Activated CD4-positive, alpha-beta T cell treated with anti-CD3 and anti-CD28 coated beads, Interleukin-2, amount 50 U/mL, for 48 hours (primary cell): Measurements from ENCODE around the gene IRGC.

Experiments
- DNase-seq, 2 experiments: peaks; one replicate each; pipeline ENCODE4 v3.0.0-alpha.2; 2020

Gene IRGC

DNA sequence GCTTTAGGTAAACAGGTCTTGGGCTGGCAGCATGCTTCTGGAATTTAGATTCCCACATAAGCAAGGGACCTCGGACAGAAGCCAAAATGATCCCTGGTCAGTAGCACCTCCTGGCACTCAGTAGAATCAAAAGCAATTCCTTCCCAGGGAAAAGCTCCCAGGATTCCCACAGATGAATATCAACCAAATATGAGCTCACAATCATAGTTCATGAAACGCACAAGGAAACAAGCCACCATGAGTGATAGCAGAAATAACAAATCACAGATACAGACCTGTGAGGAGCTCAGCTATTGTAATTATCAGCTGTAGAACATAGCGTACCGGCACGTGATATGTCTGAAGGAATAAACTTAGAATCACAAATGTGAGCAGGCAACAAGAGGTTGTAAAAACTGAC lies 24.1 kb upstream of the IRGC start:
- DNase-seq, result no peak

- DNase-seq, result no peak
Observed at GRCh38 chr19:43692385-43692784, 23.5 kb upstream of the IRGC start.

GRCh38 chr19:43692877-43693276 lies 23.0 kb upstream of the IRGC start:
- no peak for DNase-seq

DNA sequence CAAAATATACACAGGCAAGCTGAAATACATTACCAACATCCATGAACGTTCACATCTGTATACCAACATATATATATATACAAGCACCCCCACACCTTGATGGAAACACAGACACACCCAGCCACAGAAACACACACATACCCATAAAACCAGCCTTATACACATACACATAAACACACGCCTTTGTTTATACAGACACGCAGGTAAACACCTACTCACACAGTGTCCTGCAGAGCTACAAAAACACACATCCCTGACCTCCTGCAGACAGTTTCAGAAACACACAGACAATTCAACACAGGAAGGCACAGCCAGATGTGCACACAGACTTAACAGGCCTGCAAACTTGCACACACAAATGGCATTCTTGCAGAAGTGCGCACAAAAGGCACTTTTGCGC lies 21.3 kb upstream of the IRGC start:
- no peak for DNase-seq

DNA sequence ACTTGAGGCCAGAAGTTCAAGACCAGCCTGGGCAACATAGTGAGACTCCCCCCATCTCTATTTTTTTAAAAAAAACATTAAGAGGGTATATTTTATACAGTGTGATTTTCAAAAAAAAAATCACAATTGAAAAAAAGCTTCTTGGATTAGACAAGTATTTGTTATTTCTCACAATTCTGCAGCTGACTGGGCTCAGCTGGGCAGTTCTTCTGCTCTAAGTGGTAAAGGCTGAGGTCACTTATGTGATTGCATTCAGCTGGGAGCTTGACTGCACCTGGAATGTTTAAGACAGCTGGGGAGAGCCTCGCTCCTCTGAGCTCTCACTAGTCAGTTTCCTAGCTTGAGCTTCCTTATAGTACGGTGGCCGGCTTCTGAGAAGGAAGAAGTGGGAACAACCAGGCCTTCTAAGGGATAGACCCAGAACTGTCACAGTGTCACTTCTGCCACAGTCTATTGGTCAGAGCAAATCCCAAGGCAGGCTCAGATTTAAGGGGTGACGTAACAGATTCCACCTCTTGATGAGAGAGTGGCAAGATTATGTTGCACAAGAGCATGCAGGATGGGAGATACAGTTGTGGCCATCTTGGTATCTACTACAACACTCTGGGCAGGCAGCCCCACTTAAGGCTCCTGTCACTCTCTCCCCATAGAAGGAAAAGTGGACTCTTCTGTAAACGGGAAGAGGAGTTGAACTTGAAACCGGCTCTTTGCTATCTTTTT lies 19.7 kb upstream of the IRGC start:
- no peak for DNase-seq

DNA sequence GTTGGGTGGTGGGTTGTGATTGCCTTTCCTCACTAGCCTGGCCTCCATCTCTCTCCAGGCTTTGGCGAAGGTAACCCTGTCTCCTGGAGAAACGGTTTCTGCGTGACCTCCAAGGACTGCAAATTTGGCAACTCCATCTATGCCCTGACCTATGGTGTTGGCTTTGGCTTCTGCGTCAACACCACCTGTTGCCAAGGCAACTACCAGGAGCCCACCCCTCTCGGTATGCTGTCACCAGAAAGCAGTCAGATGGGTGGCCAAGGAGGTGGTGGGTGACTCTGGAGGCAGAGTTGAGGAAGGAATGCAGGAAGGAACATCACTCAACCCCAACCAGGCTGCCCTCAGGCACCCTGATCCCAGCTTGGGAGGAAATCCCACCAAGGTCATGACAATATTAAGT lies 18.6 kb upstream of the IRGC start:
- no peak for DNase-seq

GRCh38 chr19:43699506-43700394 lies 16.1 kb upstream of the IRGC start:
- peak in 1 of 2 experiments; percentile 8 for DNase-seq

DNA sequence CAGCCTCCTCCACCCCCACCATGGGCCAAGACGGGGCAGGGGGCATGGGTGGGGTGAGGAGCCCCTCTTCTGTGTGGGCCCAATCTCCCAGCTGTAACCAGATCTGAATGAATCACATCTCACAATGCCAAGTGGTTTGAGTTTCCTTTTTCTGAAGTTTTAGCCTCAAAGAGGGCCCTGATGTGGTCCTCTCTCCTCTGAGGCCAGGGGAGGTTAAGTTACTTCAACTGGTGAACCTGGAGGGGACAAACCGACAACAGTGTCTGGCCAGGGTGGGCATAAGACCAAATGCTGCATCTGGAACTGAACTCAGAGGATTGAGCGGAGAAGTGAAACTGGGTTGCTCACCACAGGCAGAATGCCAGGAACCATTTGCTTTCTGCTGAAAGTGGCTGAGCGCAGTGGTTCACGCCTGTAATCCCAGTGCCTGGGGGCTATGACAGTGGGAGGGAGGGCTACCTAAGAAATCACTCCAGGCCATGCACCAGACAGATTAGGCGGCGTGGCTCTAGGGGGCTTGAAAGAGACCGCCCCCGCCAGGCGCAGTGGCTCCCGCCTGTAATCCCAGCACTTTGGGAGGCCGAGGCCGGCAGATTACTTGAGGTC lies 15.4 kb upstream of the IRGC start:
- peak in 1 of 2 experiments; percentile 19 for DNase-seq

GRCh38 chr19:43704002-43704705 lies 11.7 kb upstream of the IRGC start:
- no peak for DNase-seq

- no peak for DNase-seq
Observed at GRCh38 chr19:43705729-43706128, 10.1 kb upstream of the IRGC start.

DNA sequence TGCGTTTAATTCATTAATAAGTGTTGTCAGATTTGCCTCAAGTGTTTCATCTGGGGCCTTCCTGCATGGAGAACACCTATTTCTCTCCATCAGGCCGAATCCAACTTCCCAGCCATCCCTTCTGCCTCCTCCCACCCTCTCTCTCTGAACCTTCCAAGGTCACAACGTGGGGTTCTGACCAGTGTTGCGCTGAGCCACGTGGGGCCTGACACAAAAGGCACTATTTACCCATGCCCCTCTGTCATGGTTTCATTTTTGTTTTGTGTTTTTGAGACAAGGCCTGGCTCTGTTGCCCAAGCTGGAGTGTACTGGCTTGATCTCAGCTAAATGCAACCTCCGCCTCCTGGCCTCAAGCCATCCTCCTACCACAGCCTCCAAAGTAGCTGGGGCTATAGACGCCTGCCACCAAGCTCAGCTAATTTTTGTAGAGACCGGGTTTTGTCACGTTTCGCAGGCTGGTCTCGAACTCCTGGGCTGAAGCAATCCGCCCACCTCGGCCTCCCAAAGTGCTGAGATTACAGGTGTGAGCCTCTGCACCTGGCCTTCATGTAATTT lies 8.6 kb upstream of the IRGC start:
- no peak for DNase-seq

DNA sequence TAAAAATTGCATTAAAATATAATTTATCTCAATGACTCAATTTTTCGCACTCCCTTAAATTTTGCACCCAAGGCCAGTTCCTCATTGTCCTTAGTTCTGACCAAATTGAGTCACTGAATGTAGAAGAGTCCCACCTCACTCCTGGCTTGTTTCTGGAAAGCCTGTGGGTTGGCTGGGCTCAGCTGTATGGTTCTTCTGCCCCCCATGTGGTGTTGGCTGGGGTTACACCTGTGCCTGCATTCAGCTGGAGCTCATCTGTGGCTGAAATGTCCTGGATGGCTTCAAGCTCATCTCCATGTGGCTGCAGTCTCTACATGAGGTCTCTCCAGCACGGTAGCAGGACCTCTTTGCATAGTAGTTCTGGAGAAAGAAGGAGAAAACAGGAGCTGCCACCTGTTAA lies 7.2 kb upstream of the IRGC start:
- no peak for DNase-seq

GRCh38 chr19:43711751-43712355 lies 4.0 kb upstream of the IRGC start:
- DNase-seq, result peak in 1 of 2 experiments; percentile 7

GRCh38 chr19:43713208-43713607 lies 2.7 kb upstream of the IRGC start:
- DNase-seq, result no peak

- DNase-seq, result no peak
Observed at GRCh38 chr19:43718627-43719377, 2.9 kb downstream of the IRGC start.

DNA sequence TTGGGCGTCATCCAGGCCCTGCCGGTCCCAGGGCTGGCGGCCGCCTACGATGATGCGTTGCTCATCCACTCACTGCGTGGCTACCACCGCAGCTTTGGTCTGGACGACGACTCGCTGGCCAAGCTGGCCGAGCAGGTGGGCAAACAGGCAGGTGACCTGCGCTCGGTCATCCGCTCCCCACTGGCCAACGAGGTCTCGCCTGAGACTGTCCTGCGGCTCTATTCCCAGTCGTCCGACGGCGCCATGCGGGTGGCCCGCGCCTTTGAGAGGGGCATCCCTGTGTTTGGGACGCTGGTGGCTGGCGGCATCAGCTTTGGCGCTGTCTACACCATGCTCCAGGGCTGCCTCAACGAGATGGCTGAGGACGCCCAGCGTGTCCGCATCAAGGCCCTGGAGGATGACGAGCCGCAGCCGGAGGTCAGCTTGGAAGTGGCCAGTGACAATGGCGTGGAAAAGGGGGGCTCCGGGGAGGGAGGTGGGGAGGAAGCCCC lies 3.5 kb downstream of the IRGC start:
- no peak for DNase-seq

DNA sequence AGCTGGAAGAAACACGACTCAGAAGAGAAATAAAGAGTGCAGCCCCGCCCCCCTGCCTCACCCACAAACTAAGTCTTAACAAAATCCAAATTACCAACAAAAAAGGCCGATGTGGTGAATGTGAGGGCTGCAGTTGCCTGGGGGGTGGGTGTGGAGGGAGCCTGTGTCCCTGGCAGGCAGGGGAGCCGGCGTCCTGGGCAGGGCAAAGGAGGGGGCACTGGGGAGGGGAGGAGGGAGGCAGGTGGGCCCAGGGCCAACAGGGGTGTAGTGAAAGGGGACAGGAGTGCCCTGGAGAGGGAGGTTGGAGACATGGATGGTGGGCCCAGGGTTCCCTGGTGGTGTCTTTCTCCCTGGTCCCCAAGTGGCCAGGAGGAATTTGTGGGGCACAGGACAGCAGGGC lies 4.0 kb downstream of the IRGC start:
- DNase-seq, result no peak

GRCh38 chr19:43720936-43721335 lies 5.1 kb downstream of the IRGC start:
- no peak for DNase-seq

DNA sequence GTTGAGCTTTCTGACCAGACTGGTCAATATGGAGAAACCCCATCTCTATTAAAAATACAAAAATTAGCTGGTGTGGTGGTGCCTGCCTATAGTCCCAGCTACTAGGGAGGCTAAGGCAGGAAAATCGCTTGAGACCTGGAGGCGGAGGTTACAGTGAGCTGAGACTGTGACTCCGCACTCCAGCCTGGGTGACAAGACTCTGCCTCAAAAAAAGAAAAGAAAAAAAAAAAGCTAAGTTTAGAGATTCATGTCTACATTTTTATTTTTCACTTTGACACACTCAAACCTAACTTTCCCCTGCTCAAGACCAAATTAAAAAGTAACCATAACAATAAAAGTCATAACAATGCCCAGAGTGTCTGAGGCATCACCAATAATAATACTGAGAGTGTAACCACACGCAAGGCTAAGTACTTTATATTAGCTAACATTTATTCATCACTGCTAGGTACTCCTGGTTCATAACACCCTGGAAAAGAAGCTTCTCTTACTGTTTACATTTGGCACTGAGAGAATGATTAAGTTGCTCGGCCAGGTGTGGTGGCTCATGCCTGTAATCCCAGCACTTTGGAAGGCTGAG lies 5.7 kb downstream of the IRGC start:
- no peak for DNase-seq

- DNase-seq, result no peak
Observed at GRCh38 chr19:43723588-43723987, 7.7 kb downstream of the IRGC start.

- DNase-seq, result no peak
Observed at GRCh38 chr19:43724896-43725295, 9.0 kb downstream of the IRGC start.
